GM23338 (cell line): Measurements from ENCODE around the gene OR6B2. TPM values are rescaled to one million over a fixed set of nuclear protein-coding genes. Genes with fewer than 3 reads are reported as not detected.

Experiments used
- ATAC-seq: fragments of 200-7000 bp; cut with Tn5 transposase; 3 replicates; pipeline ENCODE4 v1.9.1; 2020
- DNase-seq: peaks from one replicate; pipeline ENCODE4 v3.0.0-alpha.2; 2015; ENCODE audit warnings: low spot score
- H2AFZ ChIP-seq: fragments of 200-600 bp; sonication (generic); 2 replicates; pipeline ENCODE4 v1.8.0; 2016; ENCODE audit warnings: antibody characterized with exemption, mild to moderate bottlenecking, moderate library complexity
- H3F3A ChIP-seq: fragments of 200-600 bp; sonication (generic); replicated peaks from 2 replicates; pipeline ENCODE4 v1.8.0; 2017; ENCODE audit warnings: antibody characterized with exemption, mixed run types, low read depth
- H3K27ac ChIP-seq: fragments of 200-600 bp; sonication (generic); 2 replicates; pipeline ENCODE4 v1.6.1; 2016; ENCODE audit warnings: low read depth
- H3K27me3 ChIP-seq: fragments of 200-600 bp; sonication (generic); 2 replicates; pipeline ENCODE4 v1.8.0; 2016; ENCODE audit warnings: mild to moderate bottlenecking, mixed run types, moderate library complexity; ENCODE audit not compliant: insufficient read depth
- H3K36me3 ChIP-seq: fragments of 200-600 bp; sonication (generic); 2 replicates; pipeline ENCODE4 v1.8.0; 2016; ENCODE audit warnings: mild to moderate bottlenecking; ENCODE audit not compliant: insufficient read depth
- H3K4me1 ChIP-seq: fragments of 200-600 bp; sonication (generic); 2 replicates; pipeline ENCODE4 v1.8.0; 2016; ENCODE audit warnings: mild to moderate bottlenecking, moderate library complexity; ENCODE audit not compliant: insufficient read depth
- H3K4me2 ChIP-seq: fragments of 200-600 bp; sonication (generic); 2 replicates; pipeline ENCODE4 v1.7.1; 2017; ENCODE audit warnings: mixed run types
- H3K4me3 ChIP-seq: fragments of 200-600 bp; sonication (generic); 2 replicates; pipeline ENCODE4 v1.6.1; 2016; ENCODE audit warnings: mixed run types
- H3K79me2 ChIP-seq: fragments of 200-600 bp; sonication (generic); replicated peaks from 2 replicates; pipeline ENCODE4 v1.8.0; 2017; ENCODE audit warnings: mild to moderate bottlenecking; ENCODE audit not compliant: insufficient read depth
- H3K9me2 ChIP-seq: fragments of 200-600 bp; sonication (generic); 2 replicates; pipeline ENCODE4 v1.8.0; 2017; ENCODE audit not compliant: insufficient read depth
- H4K20me1 ChIP-seq: fragments of 200-600 bp; sonication (generic); replicated peaks from 2 replicates; pipeline ENCODE4 v1.8.0; 2017; ENCODE audit warnings: mild to moderate bottlenecking; ENCODE audit not compliant: insufficient read depth
- H3K27ac Mint-ChIP-seq: 2 replicates; pipeline ENCODE4 v1.8.0; 2020; ENCODE audit warnings: inconsistent platforms, mild to moderate bottlenecking, moderate library complexity, mixed read lengths
- H3K27me3 Mint-ChIP-seq: 3 replicates; pipeline ENCODE4 v1.8.0; 2022; ENCODE audit warnings: low read depth, mild to moderate bottlenecking, moderate library complexity, mixed read lengths, inconsistent platforms; ENCODE audit not compliant: insufficient read depth, poor library complexity
- H3K36me3 Mint-ChIP-seq: 3 replicates; pipeline ENCODE4 v1.8.0; 2021; ENCODE audit warnings: low read depth, mild to moderate bottlenecking, inconsistent platforms, moderate library complexity, mixed read lengths
- H3K4me1 Mint-ChIP-seq: 3 replicates; pipeline ENCODE4 v1.8.0; 2020; ENCODE audit warnings: mild to moderate bottlenecking, inconsistent platforms, mixed read lengths
- H3K4me3 Mint-ChIP-seq: 3 replicates; pipeline ENCODE4 v1.8.0; 2021; ENCODE audit warnings: moderate library complexity, mild to moderate bottlenecking, inconsistent platforms, mixed read lengths
- H3K9me3 Mint-ChIP-seq: 3 replicates; pipeline ENCODE4 v1.8.0; 2020; ENCODE audit warnings: moderate library complexity, mild to moderate bottlenecking, inconsistent platforms, mixed read lengths
- CREB1 ChIP-seq: fragments of 250-450 bp; sonication (Bioruptor Pico); IDR thresholded peaks from 2 replicates; pipeline ENCODE4 v1.5.0; 2020; ENCODE audit warnings: low read depth, mild to moderate bottlenecking, moderate library complexity
- CTCF ChIP-seq, 2 experiments: fragments of 200-600 bp in 1 of 2; sonication (generic) in 1 of 2; conservative IDR thresholded peaks; 2 replicates each; pipeline versions ENCODE4 v1.5.1 to v1.6.1; 2016 to 2017; ENCODE audit warnings: antibody characterized with exemption in 2 of 2, low read depth in 2 of 2, mild to moderate bottlenecking in 2 of 2, moderate library complexity in 1 of 2
- ETS1 ChIP-seq: IDR thresholded peaks from 2 replicates; pipeline ENCODE4 v1.6.1; 2016; ENCODE audit warnings: antibody characterized with exemption
- EZH2 ChIP-seq: fragments of 200-600 bp; sonication (generic); IDR thresholded peaks from one replicate; pipeline ENCODE4 v1.8.0; 2017; ENCODE audit warnings: antibody characterized with exemption, mild to moderate bottlenecking, low read depth; ENCODE audit not compliant: unreplicated experiment
- EZH2phosphoT487 ChIP-seq: fragments of 200-600 bp; sonication (generic); IDR thresholded peaks from one replicate; pipeline ENCODE4 v1.8.1; 2018; ENCODE audit warnings: antibody characterized with exemption; ENCODE audit not compliant: unreplicated experiment
- JUNB ChIP-seq: IDR thresholded peaks from one replicate; pipeline ENCODE4 v1.6.1; 2016; ENCODE audit warnings: antibody characterized with exemption; ENCODE audit not compliant: unreplicated experiment
- NANOG ChIP-seq: IDR thresholded peaks from 2 replicates; pipeline ENCODE4 v1.6.1; 2016; ENCODE audit warnings: antibody characterized with exemption, borderline replicate concordance
- POLR2AphosphoS5 ChIP-seq: IDR thresholded peaks from 2 replicates; pipeline ENCODE4 v1.6.1; 2016; ENCODE audit warnings: antibody characterized with exemption, low read depth
- REST ChIP-seq: IDR thresholded peaks from one replicate; pipeline ENCODE4 v1.6.1; 2018; ENCODE audit warnings: antibody characterized with exemption; ENCODE audit not compliant: unreplicated experiment
- STAT1 ChIP-seq: IDR thresholded peaks from one replicate; pipeline ENCODE4 v1.6.1; 2016; ENCODE audit warnings: antibody characterized with exemption; ENCODE audit not compliant: unreplicated experiment
- ZNF114 ChIP-seq: fragments of 250-450 bp; sonication (Bioruptor Pico); IDR thresholded peaks from 2 replicates; pipeline ENCODE4 v1.5.0; 2020; ENCODE audit warnings: mild to moderate bottlenecking, moderate library complexity
- ZNF331 ChIP-seq: fragments of 250-450 bp; sonication (Bioruptor Pico); IDR thresholded peaks from 2 replicates; pipeline ENCODE4 v1.5.0; 2020; ENCODE audit warnings: low read depth, mild to moderate bottlenecking, moderate library complexity
- ZNF462 ChIP-seq: fragments of 250-450 bp; sonication (Bioruptor Pico); IDR thresholded peaks from 2 replicates; pipeline ENCODE4 v1.5.0; 2020; ENCODE audit warnings: mild to moderate bottlenecking, moderate library complexity
- long read RNA-seq: library from polyadenylated mRNA; unstranded; transcript quantifications from one replicate; pipeline ENCODE4 v2.0.0, GENCODE V29; 2020; ENCODE audit not compliant: unreplicated experiment
- polyA plus RNA-seq: library from polyadenylated mRNA; unstranded; fragments of >200 nt; fragmentation: Nextera tagmentation; extraction: Ambion mirVana; gene quantifications from 2 replicates; pipeline ENCODE4 v1.2.1, GENCODE V29; 2016
- total RNA-seq: library from RNA; depleted of rRNA; stranded (reverse); fragments of >200 nt; shearing (Covaris generic); gene quantifications from 2 replicates; pipeline ENCODE4 v1.2.3, GENCODE V29; 2014; rRNA removed

The OR6B2 gene
- total RNA-seq (not detected in 2 replicates), polyA plus RNA-seq (not detected in 2 replicates)
- long read RNA-seq, result 0 reads

GRCh38 chr2:240030379-240031094 is at the start of gene OR6B2:
Gene OR6B2, minus strand, starts transcription at chr2:240030429. Its CDS starts 0 bp downstream, at chr2:240030429.
- no peak within 1 kb of the TSS for H2AFZ ChIP-seq
- H3F3A ChIP-seq, result no peaks in the 10 kb centered on the region
- H3K27me3 ChIP-seq, result 0 out of 2 replicates have a peak, but pooled peaks cover 6% of the 10 kb centered on the region
- H3K4me1 ChIP-seq, result no peaks in the 10 kb centered on the region; the same call in 1 of the 2 replicates
- ATAC-seq (no peak), DNase-seq (no peak)
- TF ChIP-seq ZNF331 (CRISPR knock-in tag) (no peak), ZNF114 (CRISPR knock-in tag) (no peak), STAT1 (no peak), NANOG (no peak), ETS1 (no peak), ZNF462 (CRISPR knock-in tag) (no peak), CREB1 (CRISPR knock-in tag) (no peak), JUNB (no peak), EZH2phosphoT487 (no peak), POLR2AphosphoS5 (no peak), EZH2 (no peak), REST (no peak), CTCF (conservative IDR thresholded peaks at IDR 0.05; ENCODE audit: low read depth in 2 of 2) (no peak)
- H3K9me2 ChIP-seq, result no peaks in the 10 kb centered on the region; the same call in 1 of the 2 replicates
- no peak within 1 kb of the TSS for H3K4me3 ChIP-seq
- Mint-ChIP-seq H3K27me3 (peaks cover 7% of the 10 kb centered on the region), H3K36me3 (no peaks in the 10 kb centered on the region), H3K4me3 (no peak within 1 kb of the TSS), H3K4me1 (peaks cover 5% of the 10 kb centered on the region; the same call in 1 of the 3 replicates), H3K9me3 (no peaks in the 10 kb centered on the region), H3K27ac (no peak within 1 kb of the TSS)
- H3K4me2 ChIP-seq, result no peak within 1 kb of the TSS
- H3K79me2 ChIP-seq, result no peaks in the 10 kb centered on the region
- H3K27ac ChIP-seq, result no peak within 1 kb of the TSS
- H4K20me1 ChIP-seq, result no peaks in the 10 kb centered on the region
- H3K36me3 ChIP-seq, result no peaks in the 10 kb centered on the region
